ENCODE measurements around the gene RALA.
"Not testable (repeated sequence)": the region's sequence is repeated elsewhere in the genome, so short reads cannot be mapped to it uniquely, and the experiment has no call there.

The RALA gene

DNA sequence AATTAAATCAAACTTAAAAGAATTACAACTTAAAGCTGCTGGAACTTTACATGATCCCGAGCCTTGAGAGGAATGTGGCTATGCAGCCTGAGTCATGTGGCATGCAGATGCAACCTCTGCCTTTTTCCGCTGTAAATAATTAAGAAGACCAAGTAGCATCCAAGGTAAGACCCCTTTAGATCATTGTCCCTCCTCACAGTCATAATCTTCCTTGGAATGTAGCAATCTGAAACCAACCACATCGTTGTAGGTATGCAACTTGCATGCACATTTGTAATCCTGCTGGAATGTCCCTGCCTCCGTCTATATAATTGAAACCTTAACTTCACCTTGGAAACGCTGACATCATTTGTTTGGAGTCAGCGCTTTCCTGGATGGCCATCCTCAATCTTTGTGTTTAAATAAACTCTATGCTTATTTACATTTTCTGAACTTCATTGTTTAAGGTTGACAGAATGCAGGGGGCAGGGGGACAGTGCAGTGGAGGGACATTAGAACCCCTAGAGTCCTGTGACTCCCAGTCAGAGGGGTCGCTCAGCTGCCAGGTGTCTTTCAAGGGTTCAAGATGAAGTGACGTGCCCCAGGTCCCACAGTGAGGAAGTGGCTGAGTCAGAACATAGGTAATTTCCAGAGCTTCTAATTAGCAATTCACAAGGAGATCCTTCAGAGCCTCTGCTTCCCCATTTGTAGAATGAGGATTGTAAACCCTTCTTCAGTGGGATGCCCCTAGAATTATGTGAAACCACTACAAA is 110.7 kb downstream of the RALA start:
- peak; percentile 96 for DNase-seq

- DNase-seq = peak; percentile 27
Observed at GRCh38 chr7:39734633-39735004, 111.2 kb downstream of the RALA start.

DNA sequence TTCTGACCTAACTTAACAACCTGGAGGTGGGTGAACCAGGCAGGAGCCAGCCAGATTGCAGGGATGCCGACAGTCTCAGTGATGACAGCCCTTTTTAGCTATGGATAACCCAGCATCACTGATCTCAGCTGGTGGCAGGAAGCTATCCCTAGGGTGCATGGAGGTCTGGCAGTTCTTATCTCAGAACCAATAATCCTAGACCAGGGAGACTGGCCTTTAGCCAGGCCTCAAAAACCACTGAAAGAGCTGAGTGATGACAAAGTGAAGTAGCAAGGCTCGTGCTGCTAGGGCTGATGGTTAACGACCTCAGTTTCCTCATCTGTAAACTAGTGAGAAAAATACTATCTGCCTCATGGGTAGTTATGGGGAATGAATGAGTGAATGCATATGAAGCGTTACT is 112.5 kb downstream of the RALA start:
- DNase-seq = peak; percentile 61

- peak; percentile 14 for DNase-seq
Observed at GRCh38 chr7:39741942-39742623, 118.7 kb downstream of the RALA start.

DNA sequence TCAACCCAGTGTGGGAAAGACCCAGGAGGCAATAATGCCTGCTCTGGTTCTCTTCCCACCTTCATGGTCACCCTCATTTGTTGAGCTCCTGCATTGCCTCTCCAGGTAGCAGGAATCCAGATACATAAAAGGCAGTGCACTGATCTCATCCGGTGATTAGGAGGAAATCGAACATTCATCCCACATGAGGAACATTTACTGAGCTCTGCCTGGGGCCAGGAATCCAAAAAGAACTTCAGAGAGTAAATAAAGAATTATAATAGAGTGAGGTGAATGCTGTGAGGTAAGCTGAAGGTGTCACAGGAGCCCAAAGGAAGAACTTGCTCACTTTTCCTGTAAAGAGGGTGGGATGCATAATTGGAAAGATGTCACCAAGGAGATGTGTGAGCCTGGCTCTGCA is 121.2 kb downstream of the RALA start:
- no peak for DNase-seq

DNA sequence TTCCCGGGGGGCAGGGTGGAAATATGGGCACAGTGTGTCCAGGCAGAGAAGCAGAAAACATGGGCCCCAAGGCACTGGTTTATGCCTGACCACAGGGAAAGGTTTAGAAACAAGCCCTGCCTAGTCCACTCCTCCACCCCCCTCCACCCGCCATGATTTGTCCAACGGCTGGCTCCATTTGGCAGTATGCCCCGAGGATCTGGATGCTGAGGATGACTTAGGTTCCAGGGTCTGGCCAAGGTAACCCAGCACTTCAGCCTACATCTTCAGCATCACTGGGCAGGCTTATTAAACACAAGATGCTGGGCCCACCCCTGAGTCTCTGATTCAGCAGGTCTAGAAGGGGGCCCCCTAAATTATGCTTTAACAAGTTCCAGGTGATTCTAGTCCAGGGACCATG is 121.9 kb downstream of the RALA start:
- no peak for DNase-seq

- peak; percentile 86 for DNase-seq
Observed at GRCh38 chr7:39746103-39746819, 122.9 kb downstream of the RALA start.

- peak; percentile 76 for DNase-seq
Observed at GRCh38 chr7:39749177-39749576, 125.8 kb downstream of the RALA start.

DNA sequence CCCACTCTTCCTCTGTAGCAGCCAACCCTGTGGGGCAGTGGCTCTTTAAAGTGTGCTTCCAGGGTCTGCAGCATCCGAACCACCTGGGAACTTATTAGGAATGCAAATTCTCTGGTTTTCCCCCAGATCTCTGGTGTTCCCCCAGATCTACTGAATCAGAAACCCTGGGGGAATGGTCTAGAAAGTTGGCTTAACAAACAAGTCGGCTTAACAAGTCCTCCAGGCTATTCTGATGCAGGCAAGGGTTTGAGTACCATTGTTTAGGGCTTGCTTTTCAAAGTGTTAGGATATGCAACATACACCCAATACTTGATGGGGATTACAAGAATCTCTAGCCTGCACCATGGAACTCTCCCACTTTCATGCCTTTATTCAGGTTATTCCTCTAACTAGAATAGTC is 126.3 kb downstream of the RALA start:
- DNase-seq = no peak

DNA sequence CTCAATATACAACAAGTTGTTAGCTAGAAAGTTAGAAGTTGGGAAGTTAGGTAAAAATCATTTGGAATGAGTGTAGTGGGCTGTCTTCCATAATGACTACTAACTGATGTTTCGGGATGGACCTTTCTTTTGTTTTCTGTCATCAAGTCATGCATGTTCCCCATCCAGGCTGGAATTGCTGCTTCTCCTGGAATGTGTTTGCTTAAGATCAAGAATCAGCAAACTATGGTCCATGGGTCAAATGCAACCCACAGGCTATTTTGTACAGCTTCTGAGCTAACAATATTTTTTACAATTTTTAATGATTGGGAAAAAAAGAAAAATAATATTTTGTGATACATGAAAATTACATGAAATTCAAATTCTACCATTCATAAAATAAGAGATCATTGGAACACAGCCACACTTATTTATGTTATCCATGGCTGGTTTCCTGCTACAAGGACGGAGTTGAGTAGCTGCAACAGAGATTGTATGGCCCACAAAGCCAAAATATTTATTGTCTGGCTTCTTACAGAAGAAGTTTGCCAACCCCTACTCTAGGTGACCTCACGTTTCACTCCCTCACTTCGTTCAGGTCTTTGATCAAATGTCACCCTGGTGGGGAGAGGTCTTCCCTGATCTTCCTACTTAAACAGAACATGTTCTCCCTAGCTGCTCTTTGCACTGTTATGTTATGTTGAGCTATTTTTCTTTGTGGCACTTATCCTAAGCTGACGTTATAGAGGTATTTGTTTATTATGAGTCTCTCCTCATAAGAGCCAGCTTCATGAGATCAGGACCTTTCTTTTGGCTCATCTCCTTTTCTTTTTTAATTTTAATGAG is 127.1 kb downstream of the RALA start:
- no peak for DNase-seq

DNA sequence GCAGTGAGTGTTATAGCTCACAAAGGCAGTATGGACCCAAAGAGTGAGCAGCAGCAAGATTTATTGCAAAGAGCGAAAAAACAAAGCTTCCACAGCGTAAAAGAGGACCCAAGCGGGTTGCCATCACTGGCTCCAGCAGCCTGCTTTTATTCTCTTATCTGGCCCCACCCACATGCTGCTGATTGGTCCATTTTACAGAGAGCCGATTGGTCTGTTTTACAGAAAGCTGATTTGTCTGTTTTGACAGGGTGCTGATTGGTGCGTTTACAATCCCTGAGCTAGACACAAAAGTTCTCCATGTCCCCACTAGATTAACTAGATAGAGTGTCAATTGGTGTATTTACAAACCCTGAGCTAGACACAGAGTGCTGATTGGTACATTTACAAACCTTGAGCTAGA is 129.9 kb downstream of the RALA start:
- DNase-seq = not testable (repeated sequence)

DNA sequence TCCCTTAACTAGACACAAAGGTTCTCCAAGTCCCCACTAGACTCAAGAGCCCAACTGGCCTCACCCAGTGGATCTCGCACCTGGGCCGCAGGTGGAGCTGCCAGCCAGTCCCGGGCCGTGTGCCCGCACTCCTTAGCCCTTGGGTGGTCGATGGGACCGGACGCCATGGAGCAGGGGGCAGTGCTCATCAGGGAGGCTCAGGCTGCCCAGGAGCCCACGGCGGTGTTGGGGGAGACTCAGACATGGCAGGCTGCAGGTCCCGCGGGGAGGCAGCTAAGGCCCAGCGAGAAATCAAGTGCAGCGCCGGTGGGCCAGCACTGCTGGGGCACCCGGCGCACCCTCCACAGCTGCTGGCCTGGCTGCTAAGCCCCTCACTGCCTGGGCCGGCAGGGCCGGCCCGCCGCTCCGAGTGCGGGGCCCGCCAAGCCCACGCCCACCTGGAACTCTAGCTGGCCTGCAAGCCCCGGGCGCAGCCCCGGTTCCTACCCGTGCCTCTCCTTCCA is 130.5 kb downstream of the RALA start:
- DNase-seq = no peak

DNA sequence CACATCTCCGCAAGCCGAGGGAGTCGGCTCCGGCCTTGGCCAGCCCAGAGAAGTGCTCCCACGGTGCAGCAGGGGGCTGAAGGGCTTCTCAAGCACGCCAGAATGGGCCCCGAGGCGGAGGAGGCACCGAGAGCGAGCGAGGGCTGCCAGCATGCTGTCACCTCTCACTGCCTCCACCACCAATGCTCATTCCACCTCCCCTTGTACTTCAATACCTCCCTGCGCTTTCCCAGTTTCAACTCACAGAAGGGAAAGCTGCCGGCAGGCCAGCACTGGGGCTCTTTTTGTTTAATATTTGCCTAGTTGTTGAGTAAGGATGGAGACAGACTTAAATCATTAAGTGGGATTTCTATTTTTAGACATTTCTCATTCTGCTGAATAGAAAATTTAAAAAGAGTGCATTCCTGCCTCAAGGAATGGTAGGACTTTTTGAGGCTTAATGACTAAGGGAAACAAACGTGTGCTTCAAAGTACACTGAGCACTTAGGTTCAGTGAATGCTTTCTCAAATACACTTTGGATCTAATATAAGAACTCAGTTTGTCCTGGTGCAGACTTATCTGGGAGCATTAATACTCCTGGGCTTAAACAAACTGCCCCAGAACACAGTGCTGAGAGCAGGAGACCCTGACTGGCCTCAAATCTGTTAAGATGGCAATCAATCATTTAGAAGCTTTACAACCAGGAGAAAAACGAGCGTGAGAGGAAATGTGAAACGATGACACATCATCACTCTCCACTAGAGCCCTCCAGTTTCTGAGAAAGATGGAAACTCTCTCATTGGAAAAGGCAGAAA is 131.2 kb downstream of the RALA start:
- peak; percentile 77 for DNase-seq

DNA sequence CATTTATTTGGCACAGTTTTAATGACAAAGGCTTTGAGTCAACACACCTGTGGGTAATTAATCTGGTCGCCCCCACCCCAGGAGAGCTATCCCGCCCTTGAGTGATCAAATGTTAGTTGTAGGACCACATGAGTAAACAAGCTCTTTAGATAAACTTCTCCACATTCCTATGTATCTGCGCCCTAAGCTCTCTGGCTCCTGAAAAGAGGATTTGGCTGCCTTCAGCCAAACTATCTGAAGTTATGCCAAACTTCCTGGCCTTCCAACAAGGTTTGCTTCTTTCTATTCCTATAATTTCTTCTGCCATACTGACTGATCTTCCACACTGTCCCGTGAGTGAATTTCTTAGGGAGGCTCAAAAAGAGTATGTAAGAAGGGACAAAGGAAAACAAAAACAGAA is 134.2 kb downstream of the RALA start:
- no peak for DNase-seq

All from fibroblast of skin of abdomen (primary cell).